Astrocyte (in vitro differentiated cells and primary cell): ENCODE data around the gene C11orf98. TPM values are rescaled to one million over a fixed set of nuclear protein-coding genes. Genes with fewer than 3 reads are reported as not detected.
"Not testable (repeated sequence)": the region's sequence is repeated elsewhere in the genome, so short reads cannot be mapped to it uniquely, and the experiment has no call there.

Experiments used
- DNase-seq: peaks from one replicate; pipeline ENCODE4 v3.0.0-alpha.2; 2010; ENCODE audit warnings: low read depth
- FAIRE-seq: peaks from 2 replicates; lab custom pipeline; 2011; peaks lifted over from hg19 to GRCh38; lab: Jason Lieb, UNC
- H2AFZ ChIP-seq: 2 replicates; pipeline ENCODE4 v1.6.0; 2012; ENCODE audit warnings: low read depth, low read length, inconsistent platforms
- H3K27ac ChIP-seq: 2 replicates; pipeline ENCODE4 v1.5.1; 2011; ENCODE audit warnings: low read depth, low read length, inconsistent platforms
- H3K27me3 ChIP-seq: 2 replicates; pipeline ENCODE4 v1.6.0; 2011; ENCODE audit warnings: low read length, inconsistent platforms; ENCODE audit not compliant: insufficient read depth
- H3K36me3 ChIP-seq: 2 replicates; pipeline ENCODE4 v1.5.1; 2011; ENCODE audit warnings: low read length, inconsistent platforms; ENCODE audit not compliant: insufficient read depth
- H3K4me1 ChIP-seq: 2 replicates; pipeline ENCODE4 v1.5.1; 2011; ENCODE audit warnings: low read length, inconsistent platforms; ENCODE audit not compliant: insufficient read depth
- H3K4me2 ChIP-seq: 2 replicates; pipeline ENCODE4 v1.6.0; 2012; ENCODE audit warnings: low read length, inconsistent platforms
- H3K4me3 ChIP-seq: 2 replicates; pipeline ENCODE4 v1.5.1; 2011; ENCODE audit warnings: low read depth, mild to moderate bottlenecking, low read length, inconsistent platforms; ENCODE audit not compliant: insufficient read depth
- H3K79me2 ChIP-seq: 2 replicates; pipeline ENCODE4 v1.6.0; 2012; ENCODE audit warnings: mild to moderate bottlenecking, low read length, inconsistent platforms; ENCODE audit not compliant: insufficient read depth
- H3K9ac ChIP-seq: 2 replicates; pipeline ENCODE4 v1.6.0; 2012; ENCODE audit warnings: mild to moderate bottlenecking, low read length, inconsistent platforms
- H3K9me3 ChIP-seq: 2 replicates; pipeline ENCODE4 v1.5.1; 2012; ENCODE audit warnings: low read depth, mild to moderate bottlenecking, low read length, inconsistent platforms; ENCODE audit not compliant: insufficient read depth
- H4K20me1 ChIP-seq: 2 replicates; pipeline ENCODE4 v1.6.0; 2012; ENCODE audit warnings: low read length, inconsistent platforms; ENCODE audit not compliant: insufficient read depth
- H3K27ac Mint-ChIP-seq: one replicate; pipeline ENCODE4 v1.8.0; 2021; ENCODE audit warnings: mild to moderate bottlenecking, mixed read lengths; ENCODE audit not compliant: unreplicated experiment
- H3K27me3 Mint-ChIP-seq: one replicate; pipeline ENCODE4 v1.8.0; 2021; ENCODE audit warnings: low read depth, mixed read lengths; ENCODE audit not compliant: unreplicated experiment
- H3K36me3 Mint-ChIP-seq: one replicate; pipeline ENCODE4 v1.8.0; 2021; ENCODE audit warnings: low read depth, mixed read lengths; ENCODE audit not compliant: unreplicated experiment
- H3K4me1 Mint-ChIP-seq: one replicate; pipeline ENCODE4 v1.8.0; 2021; ENCODE audit warnings: low read depth, mixed read lengths; ENCODE audit not compliant: unreplicated experiment
- H3K4me3 Mint-ChIP-seq: one replicate; pipeline ENCODE4 v1.8.0; 2021; ENCODE audit warnings: mild to moderate bottlenecking, moderate library complexity, mixed read lengths; ENCODE audit not compliant: unreplicated experiment
- H3K9me3 Mint-ChIP-seq: one replicate; pipeline ENCODE4 v1.8.0; 2021; ENCODE audit warnings: mild to moderate bottlenecking, mixed read lengths; ENCODE audit not compliant: unreplicated experiment
- EZH2 ChIP-seq: IDR thresholded peaks from 2 replicates; pipeline ENCODE4 v1.6.1; 2012; ENCODE audit warnings: mild to moderate bottlenecking, low read length, inconsistent platforms; ENCODE audit not compliant: insufficient read depth
- total RNA-seq: library from RNA; stranded (reverse); gene quantifications from 2 replicates; pipeline ENCODE4 v1.2.1, GENCODE V29; 2021
- TF ChIP-seq, protein P1 (sequence below): IDR thresholded peaks from 2 replicates; pipeline ENCODE4 v1.5.1; 2011; ENCODE audit warnings: low read depth, mild to moderate bottlenecking, inconsistent platforms, low read length, moderate library complexity; ENCODE audit not compliant: insufficient read depth

C11orf98 gene
- total RNA-seq, 1 donor from 2014 or later, result 69.8 TPM

DNA sequence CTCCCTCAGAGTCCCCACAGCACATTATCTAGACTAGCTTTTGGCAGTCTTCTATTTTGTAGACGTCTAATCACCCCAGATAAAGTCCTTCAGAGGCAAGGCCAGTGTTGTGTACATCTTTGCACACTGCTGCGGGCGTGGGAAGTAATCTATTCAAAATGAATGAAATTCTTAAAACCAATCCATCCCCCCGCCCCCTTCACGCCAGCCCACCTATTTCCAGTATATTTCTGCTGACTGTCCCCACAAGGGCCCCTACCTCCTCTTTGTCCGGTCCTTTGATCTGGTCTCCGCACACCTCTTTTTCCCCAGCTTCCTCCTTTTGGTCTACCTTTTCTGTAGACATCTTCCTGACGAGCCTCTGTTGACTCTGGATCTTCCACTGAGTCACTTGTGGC is 41.8 kb upstream of the C11orf98 start:
- no peak for TF ChIP-seq EZH2
- TF ChIP-seq, protein P1, sequence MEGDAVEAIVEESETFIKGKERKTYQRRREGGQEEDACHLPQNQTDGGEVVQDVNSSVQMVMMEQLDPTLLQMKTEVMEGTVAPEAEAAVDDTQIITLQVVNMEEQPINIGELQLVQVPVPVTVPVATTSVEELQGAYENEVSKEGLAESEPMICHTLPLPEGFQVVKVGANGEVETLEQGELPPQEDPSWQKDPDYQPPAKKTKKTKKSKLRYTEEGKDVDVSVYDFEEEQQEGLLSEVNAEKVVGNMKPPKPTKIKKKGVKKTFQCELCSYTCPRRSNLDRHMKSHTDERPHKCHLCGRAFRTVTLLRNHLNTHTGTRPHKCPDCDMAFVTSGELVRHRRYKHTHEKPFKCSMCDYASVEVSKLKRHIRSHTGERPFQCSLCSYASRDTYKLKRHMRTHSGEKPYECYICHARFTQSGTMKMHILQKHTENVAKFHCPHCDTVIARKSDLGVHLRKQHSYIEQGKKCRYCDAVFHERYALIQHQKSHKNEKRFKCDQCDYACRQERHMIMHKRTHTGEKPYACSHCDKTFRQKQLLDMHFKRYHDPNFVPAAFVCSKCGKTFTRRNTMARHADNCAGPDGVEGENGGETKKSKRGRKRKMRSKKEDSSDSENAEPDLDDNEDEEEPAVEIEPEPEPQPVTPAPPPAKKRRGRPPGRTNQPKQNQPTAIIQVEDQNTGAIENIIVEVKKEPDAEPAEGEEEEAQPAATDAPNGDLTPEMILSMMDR, result no peak
- Mint-ChIP-seq H3K4me3 (peak overlapping the region; percentile 85), H3K27ac (peak overlapping the region; percentile 93), H3K4me1 (peaks cover 28% of the 10 kb centered on the region), H3K36me3 (peaks cover 15% of the 10 kb centered on the region), H3K9me3 (no peaks in the 10 kb centered on the region), H3K27me3 (no peaks in the 10 kb centered on the region)
- Histone ChIP-seq H3K4me1 (peaks cover 34% of the 10 kb centered on the region), H2AFZ (no peak overlapping the region), H3K36me3 (peaks cover 17% of the 10 kb centered on the region), H3K79me2 (peaks cover 5% of the 10 kb centered on the region), H3K4me2 (peak overlapping the region; percentile 94), H3K9me3 (no peaks in the 10 kb centered on the region), H3K27ac (peak overlapping the region; percentile 48), H3K9ac (peak overlapping the region; percentile 65), H4K20me1 (no peaks in the 10 kb centered on the region), H3K4me3 (peak overlapping the region; percentile 59), H3K27me3 (no peaks in the 10 kb centered on the region)
- DNase-seq (no peak), FAIRE-seq (no peak)

GRCh38 chr11:62705880-62706849 is 41.2 kb upstream of the C11orf98 start:
- no peaks in the 10 kb centered on the region for H3K9me3 ChIP-seq
- Mint-ChIP-seq H3K4me1 (peaks cover 28% of the 10 kb centered on the region), H3K27me3 (no peaks in the 10 kb centered on the region), H3K9me3 (no peaks in the 10 kb centered on the region), H3K4me3 (peak overlapping the region; percentile 87), H3K27ac (peak overlapping the region; percentile 93), H3K36me3 (peaks cover 15% of the 10 kb centered on the region)
- peak overlapping the region; percentile 77 for H3K4me3 ChIP-seq
- H3K79me2 ChIP-seq, result peaks cover 5% of the 10 kb centered on the region
- no peaks in the 10 kb centered on the region for H4K20me1 ChIP-seq
- H3K27me3 ChIP-seq, result no peaks in the 10 kb centered on the region
- FAIRE-seq (no peak), DNase-seq (peak; percentile 85)
- TF ChIP-seq, protein P1, result no peak
- no peak for TF ChIP-seq EZH2
- H3K9ac ChIP-seq, result peak overlapping the region; percentile 86
- peaks cover 34% of the 10 kb centered on the region for H3K4me1 ChIP-seq
- peak overlapping the region; percentile 50 for H2AFZ ChIP-seq
- peaks cover 14% of the 10 kb centered on the region for H3K36me3 ChIP-seq
- H3K27ac ChIP-seq, result peak overlapping the region; percentile 70
- peak overlapping the region; percentile 94 for H3K4me2 ChIP-seq

DNA sequence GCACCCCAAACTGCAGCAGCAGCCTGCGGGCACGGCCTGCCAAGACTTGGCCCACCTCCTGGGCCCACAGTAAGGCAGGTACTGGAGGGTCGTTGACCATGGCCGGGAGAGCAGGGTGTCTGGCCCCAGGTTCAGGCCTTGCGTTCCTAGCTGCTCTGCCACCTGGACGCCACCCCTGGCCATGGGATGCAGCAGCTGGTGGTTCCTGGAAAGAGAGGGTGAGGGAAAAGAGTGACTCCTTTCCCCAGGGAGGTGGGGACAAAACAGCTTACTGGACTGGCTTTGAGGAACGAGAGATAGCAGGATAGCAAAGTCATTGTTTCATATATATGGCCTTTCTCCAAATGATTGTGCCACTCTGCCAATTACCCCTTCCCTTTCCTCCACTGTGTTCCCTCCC is 40.4 kb upstream of the C11orf98 start:
- peak overlapping the region; percentile 50 for H2AFZ ChIP-seq
- peak overlapping the region; percentile 86 for H3K9ac ChIP-seq
- peaks cover 5% of the 10 kb centered on the region for H3K79me2 ChIP-seq
- H3K27ac ChIP-seq, result peak overlapping the region; percentile 70
- peaks cover 13% of the 10 kb centered on the region for H3K36me3 ChIP-seq
- H3K27me3 ChIP-seq, result no peaks in the 10 kb centered on the region
- no peak for FAIRE-seq
- DNase-seq, result no peak
- H3K4me1 Mint-ChIP-seq, result peaks cover 28% of the 10 kb centered on the region
- peak overlapping the region; percentile 89 for H3K27ac Mint-ChIP-seq
- peak overlapping the region; percentile 77 for H3K4me3 ChIP-seq
- no peaks in the 10 kb centered on the region for H3K9me3 Mint-ChIP-seq
- no peaks in the 10 kb centered on the region for H3K27me3 Mint-ChIP-seq
- H3K4me2 ChIP-seq, result peak overlapping the region; percentile 94
- H3K4me1 ChIP-seq, result peaks cover 34% of the 10 kb centered on the region
- H3K4me3 Mint-ChIP-seq, result peak overlapping the region; percentile 87
- no peaks in the 10 kb centered on the region for H4K20me1 ChIP-seq
- H3K36me3 Mint-ChIP-seq, result peaks cover 11% of the 10 kb centered on the region
- H3K9me3 ChIP-seq, result no peaks in the 10 kb centered on the region
- TF ChIP-seq, protein P1, result no peak
- TF ChIP-seq EZH2, result no peak

- not testable (repeated sequence) for H3K9me3 Mint-ChIP-seq, H3K9me3 ChIP-seq, DNase-seq, H2AFZ ChIP-seq, FAIRE-seq, H3K4me3 Mint-ChIP-seq, H3K79me2 ChIP-seq, H3K27me3 ChIP-seq, H3K27ac ChIP-seq, H3K36me3 Mint-ChIP-seq, H3K27me3 Mint-ChIP-seq, H3K4me3 ChIP-seq, H3K9ac ChIP-seq, H3K27ac Mint-ChIP-seq, H3K4me2 ChIP-seq, H4K20me1 ChIP-seq
- Histone ChIP-seq H3K36me3 (peaks cover 10% of the 10 kb centered on the region), H3K4me1 (peaks cover 23% of the 10 kb centered on the region)
- peaks cover 24% of the 10 kb centered on the region for H3K4me1 Mint-ChIP-seq
These were observed 38.9 kb upstream of the C11orf98 start for GRCh38 chr11:62703921-62704320.
